ENCODE measurements around the gene HIVEP3. TPM values are rescaled to one million over a fixed set of nuclear protein-coding genes. Genes with fewer than 3 reads are reported as not detected.

HIVEP3 gene
- total RNA-seq, 4 donors from 2014 or later = 1.4 to 3.0 (median 2.3) TPM

DNA sequence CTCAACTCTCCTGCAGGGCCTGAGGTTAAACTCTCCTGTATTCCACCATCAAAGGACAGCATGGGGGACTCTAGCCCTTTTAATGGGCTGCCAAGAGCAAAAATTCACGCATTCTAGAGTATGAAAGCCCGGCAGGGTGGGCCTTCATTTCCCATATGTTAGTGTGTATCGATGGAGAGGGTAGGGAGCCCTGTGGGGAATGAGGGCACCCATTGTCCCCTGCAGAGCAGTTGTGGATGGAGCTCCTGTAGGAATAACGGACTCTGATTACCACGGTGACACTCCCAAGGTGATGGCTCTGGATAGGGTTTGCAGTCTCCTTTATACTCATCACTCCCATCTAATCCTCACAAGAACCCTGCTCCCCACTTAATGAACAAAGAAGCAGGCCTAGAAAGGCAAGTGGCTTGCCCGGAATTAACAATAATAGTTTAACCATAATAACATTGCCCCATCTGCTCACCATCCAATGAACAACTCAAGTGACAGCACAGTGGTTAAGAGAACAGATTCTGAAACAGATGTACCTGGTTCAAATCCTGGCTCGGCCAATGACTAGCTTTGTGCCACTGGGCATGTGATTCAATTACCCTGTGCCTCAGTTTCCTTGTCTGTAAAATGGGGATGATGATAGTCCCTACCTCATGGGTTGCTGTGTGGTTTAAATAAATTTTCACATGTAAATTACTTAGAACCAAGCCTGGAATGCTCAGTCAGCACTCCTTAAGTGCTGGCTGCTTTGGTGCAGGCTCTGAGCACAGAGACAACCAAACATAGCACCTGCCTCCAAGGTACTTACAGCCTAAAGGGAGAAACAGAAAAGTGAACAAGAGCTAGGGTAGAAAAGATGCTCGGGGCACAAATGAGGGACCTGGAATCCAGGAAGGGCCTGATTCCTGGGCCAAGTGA is 29.0 kb downstream of the HIVEP3 start:
- Histone ChIP-seq H3K27ac (replicated peaks in 1 of 4) (no peak overlapping the region), H3K27me3 (no peaks in the 10 kb centered on the region), H3K4me3 (no peak overlapping the region), H3K4me1 (peaks cover 16 to 25% (median 19%) of the 10 kb centered on the region in 4 donors), H3K36me3 (no peaks in the 10 kb centered on the region), H3K9me3 (no peaks in the 10 kb centered on the region)
- 88% methylated on average over 8 of the region's 8 CpGs for WGBS
- TF ChIP-seq POLR2A (IDR thresholded peaks at IDR 0.05; ENCODE audit: low read depth) = no peak
- TF ChIP-seq POLR2AphosphoS5 (IDR thresholded peaks at IDR 0.05) = no peak
- TF ChIP-seq EP300 (IDR thresholded peaks at IDR 0.05) = no peak
- TF ChIP-seq, protein P1, sequence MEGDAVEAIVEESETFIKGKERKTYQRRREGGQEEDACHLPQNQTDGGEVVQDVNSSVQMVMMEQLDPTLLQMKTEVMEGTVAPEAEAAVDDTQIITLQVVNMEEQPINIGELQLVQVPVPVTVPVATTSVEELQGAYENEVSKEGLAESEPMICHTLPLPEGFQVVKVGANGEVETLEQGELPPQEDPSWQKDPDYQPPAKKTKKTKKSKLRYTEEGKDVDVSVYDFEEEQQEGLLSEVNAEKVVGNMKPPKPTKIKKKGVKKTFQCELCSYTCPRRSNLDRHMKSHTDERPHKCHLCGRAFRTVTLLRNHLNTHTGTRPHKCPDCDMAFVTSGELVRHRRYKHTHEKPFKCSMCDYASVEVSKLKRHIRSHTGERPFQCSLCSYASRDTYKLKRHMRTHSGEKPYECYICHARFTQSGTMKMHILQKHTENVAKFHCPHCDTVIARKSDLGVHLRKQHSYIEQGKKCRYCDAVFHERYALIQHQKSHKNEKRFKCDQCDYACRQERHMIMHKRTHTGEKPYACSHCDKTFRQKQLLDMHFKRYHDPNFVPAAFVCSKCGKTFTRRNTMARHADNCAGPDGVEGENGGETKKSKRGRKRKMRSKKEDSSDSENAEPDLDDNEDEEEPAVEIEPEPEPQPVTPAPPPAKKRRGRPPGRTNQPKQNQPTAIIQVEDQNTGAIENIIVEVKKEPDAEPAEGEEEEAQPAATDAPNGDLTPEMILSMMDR (IDR thresholded peaks at IDR 0.05) = no peak
- no peak for DNase-seq (ENCODE audit: extremely low spot score)
- intact Hi-C loops (cut with DNase I) = no loop called here

DNA sequence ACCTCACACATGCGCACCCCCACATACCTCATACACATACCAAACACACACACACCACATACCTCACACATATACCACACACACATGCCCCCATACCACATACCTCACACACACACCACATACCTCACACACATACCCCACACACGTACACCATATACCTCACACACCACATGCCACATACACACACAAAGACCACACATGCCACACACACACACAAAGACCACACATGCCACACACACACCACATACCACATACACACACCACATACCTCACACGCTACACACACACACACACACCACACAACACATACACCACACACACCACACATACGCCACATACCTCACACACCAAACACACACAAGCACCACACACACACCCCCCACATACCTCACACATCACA is 30.0 kb downstream of the HIVEP3 start:
- Histone ChIP-seq H3K27ac (replicated peaks in 1 of 4) (no peak overlapping the region), H3K27me3 (no peaks in the 10 kb centered on the region), H3K4me1 (peaks cover 9 to 20% (median 16%) of the 10 kb centered on the region in 4 donors), H3K9me3 (no peaks in the 10 kb centered on the region), H3K4me3 (no peak overlapping the region), H3K36me3 (no peaks in the 10 kb centered on the region)
- intact Hi-C loops (cut with DNase I) = no loop called here
- WGBS = 92% methylated on average over 4 of the region's 4 CpGs
- no peak for TF ChIP-seq POLR2A (IDR thresholded peaks at IDR 0.05; ENCODE audit: low read depth)
- no peak for TF ChIP-seq EP300 (IDR thresholded peaks at IDR 0.05)
- no peak for DNase-seq (ENCODE audit: extremely low spot score)

DNA sequence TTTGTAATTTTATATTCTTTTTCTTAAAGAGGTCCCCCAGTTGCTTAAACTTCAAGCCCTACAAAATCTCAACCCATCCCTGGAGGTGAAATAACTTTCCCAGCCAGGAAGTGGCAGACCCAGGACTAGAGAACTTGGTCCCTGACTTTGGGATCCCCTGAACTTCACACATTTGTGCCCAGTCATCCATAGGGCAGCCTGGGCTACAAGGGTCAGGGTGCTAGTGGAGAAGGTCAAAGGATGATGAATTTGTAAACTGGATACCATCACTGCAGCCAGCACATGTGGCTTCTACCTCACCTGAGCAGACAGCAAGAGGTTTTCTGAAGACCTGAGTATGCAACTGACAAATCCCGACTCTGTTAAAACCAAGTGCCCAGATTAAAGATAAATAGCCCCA is 31.4 kb downstream of the HIVEP3 start:
- Histone ChIP-seq H3K36me3 (no peaks in the 10 kb centered on the region), H3K27me3 (no peaks in the 10 kb centered on the region), H3K9me3 (no peaks in the 10 kb centered on the region), H3K27ac (replicated peaks in 1 of 4) (no peak overlapping the region), H3K4me3 (no peak overlapping the region), H3K4me1 (peaks cover 9 to 24% (median 16%) of the 10 kb centered on the region in 4 donors)
- intact Hi-C loops (cut with DNase I) = no loop called here
- TF ChIP-seq POLR2A (IDR thresholded peaks at IDR 0.05; ENCODE audit: low read depth) (no peak), EP300 (IDR thresholded peaks at IDR 0.05) (no peak), POLR2AphosphoS5 (IDR thresholded peaks at IDR 0.05) (no peak)
- TF ChIP-seq, protein P1 (IDR thresholded peaks at IDR 0.05) = no peak
- no peak for DNase-seq (ENCODE audit: extremely low spot score)
- 100% methylated on average over 1 of the region's 1 CpG for WGBS

DNA sequence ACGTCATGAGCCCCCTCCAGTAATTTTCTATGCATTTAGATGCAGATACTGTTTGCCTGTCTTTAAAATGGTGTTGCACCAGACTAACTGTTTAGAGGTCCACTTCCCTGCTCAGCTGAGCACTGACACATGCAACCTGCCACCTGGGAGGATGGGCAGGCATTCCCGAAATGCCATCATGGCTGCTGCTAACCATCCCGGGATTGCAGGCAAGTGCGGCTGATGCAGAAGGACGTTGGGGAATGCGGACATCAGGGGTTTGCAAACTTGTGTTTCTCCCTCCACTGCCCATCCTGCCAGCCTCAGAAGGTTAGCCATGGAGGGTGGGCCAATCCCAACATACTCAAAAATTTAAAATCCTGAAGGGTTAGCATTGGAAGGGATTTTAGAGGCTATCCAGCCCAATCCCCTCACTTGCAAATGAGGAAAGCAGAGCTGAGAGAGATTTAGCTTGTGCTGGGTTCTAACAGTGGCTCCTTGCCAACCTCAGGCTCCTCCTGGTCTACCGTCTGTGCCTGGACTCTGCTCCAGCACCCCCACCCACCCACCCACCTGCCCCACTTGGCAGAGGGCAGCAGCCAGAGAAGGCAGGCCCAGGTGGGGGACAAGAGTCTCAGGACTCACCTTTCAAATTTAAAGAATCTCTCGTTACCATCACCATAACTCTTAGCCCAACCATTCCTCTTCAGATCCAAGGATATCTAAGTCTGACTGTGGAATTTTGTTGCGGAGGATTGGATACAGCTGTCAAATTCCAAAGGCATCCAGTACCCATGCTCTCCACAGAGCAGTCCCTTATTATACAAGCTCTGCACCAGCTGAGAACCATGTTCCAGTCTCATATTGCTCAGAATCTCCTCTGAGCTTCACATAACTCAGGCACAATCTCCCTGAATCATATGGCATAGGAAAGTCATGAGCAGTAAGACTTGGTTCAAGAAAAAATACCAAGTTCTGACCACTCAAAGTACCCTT is 34.2 kb downstream of the HIVEP3 start:
- peaks cover 0 to 18% (median 0%) of the 10 kb centered on the region in 4 donors for H3K4me1 ChIP-seq
- DNase-seq (ENCODE audit: extremely low spot score) = no peak
- no peaks in the 10 kb centered on the region for H3K9me3 ChIP-seq
- H3K36me3 ChIP-seq = no peaks in the 10 kb centered on the region
- no peaks in the 10 kb centered on the region for H3K27me3 ChIP-seq
- 94% methylated on average over 2 of the region's 9 CpGs for WGBS
- TF ChIP-seq POLR2A (IDR thresholded peaks at IDR 0.05; ENCODE audit: low read depth) (no peak), POLR2AphosphoS5 (IDR thresholded peaks at IDR 0.05) (no peak), EP300 (IDR thresholded peaks at IDR 0.05) (no peak)
- TF ChIP-seq, protein P1 (IDR thresholded peaks at IDR 0.05) = no peak
- intact Hi-C loops (cut with DNase I) = no loop called here
- H3K27ac ChIP-seq (replicated peaks in 1 of 4) = no peak overlapping the region
- H3K4me3 ChIP-seq = no peak overlapping the region

DNA sequence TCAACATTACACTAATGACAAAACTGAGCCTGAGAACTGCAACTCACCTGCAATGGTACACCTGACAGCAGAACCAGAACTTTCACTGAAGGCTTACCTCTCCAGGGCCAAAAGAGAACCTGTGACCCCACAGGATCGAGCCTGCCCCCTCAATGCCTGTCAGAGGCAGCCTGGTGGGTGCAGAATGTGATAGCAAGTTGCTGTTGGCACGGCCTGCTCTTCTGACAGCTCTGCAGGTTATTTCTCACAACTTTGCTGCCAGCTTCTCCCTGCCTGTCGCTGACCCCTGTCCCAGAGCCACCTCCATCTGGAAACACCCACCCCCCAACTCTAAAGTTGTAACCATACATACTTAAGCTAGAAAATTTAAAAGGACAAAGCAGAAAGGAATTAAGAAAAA is 35.2 kb downstream of the HIVEP3 start:
- no peaks in the 10 kb centered on the region for H3K27me3 ChIP-seq
- WGBS = 77% methylated on average over 3 of the region's 3 CpGs
- H3K9me3 ChIP-seq = no peaks in the 10 kb centered on the region
- intact Hi-C loops (cut with DNase I) = no loop called here
- no peak overlapping the region for H3K27ac ChIP-seq (replicated peaks in 1 of 4)
- TF ChIP-seq, protein P1 (IDR thresholded peaks at IDR 0.05) = no peak
- TF ChIP-seq POLR2AphosphoS5 (IDR thresholded peaks at IDR 0.05) (no peak), POLR2A (IDR thresholded peaks at IDR 0.05; ENCODE audit: low read depth) (no peak), EP300 (IDR thresholded peaks at IDR 0.05) (no peak)
- no peak overlapping the region for H3K4me3 ChIP-seq
- no peaks in the 10 kb centered on the region for H3K36me3 ChIP-seq
- no peak for DNase-seq (ENCODE audit: extremely low spot score)
- peaks cover 0 to 18% (median 0%) of the 10 kb centered on the region in 4 donors for H3K4me1 ChIP-seq
